CD4-positive, alpha-beta T cell treated with Interleukin-10 for 1 hour (primary cell): ENCODE data around the gene SHISA4.
"Not testable (repeated sequence)": the region's sequence is repeated elsewhere in the genome, so short reads cannot be mapped to it uniquely, and the experiment has no call there.

Experiments
- DNase-seq: peaks from one replicate; pipeline ENCODE4 v3.0.0-alpha.2; 2020

The SHISA4 gene

DNA sequence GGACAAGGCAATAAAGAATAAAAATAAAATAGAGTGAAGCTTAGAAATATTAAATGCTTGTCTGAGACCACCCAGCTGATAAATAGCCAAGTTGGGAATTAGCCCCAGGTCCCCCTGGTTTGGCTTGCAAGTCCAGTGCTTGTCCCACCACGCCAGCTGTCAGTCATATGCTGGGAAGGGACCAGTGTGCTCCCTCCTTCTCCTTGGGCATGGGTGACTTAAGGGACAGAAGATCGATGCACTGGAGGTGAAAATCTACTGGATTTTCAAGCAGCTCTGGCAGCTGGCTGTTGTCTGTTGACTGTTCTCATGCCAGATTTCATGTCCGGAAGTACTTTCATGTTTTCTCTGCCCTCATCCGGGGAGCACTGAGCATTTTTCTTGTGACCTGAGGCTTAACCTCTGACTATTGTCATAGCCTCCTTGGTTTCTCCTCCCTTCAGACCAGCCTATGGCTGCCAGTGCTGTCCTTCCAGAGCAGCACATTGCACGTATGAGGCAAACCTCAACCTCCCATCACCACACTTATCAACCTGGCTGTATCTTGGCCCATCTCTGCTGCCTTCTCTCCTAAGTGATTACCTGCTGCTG, 45.2 kb downstream of the SHISA4 start:
- DNase-seq, result no peak

DNA sequence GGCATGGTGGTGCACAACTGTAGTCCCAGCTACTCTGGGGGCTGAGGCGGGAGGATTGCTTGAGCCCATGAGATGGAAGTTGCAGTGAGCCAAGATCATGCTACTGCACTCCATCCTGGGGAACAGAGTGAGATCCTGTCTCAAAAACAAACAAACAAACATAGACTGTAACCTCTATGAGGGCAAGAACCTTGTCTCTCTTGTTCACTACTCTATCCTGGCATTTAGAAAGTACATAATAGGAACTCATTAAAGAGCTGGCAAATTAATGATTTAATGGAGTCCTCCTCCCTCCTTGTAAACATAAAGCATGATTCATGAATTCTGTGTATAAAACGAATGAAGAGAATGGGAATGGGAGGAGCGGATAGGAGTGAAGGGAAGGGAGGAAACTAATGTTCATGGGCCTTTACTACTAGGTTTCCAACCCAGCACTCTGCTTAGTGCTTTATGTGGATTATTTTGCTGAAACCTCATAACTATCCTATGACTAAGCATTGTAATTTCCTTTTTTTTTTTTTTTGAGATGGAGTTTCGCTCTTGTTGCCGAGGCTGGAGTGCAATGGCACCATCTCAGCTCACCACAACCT, 49.0 kb downstream of the SHISA4 start:
- no peak for DNase-seq

GRCh38 chr1:201938440-201939035, 49.8 kb downstream of the SHISA4 start:
- no peak for DNase-seq

DNA sequence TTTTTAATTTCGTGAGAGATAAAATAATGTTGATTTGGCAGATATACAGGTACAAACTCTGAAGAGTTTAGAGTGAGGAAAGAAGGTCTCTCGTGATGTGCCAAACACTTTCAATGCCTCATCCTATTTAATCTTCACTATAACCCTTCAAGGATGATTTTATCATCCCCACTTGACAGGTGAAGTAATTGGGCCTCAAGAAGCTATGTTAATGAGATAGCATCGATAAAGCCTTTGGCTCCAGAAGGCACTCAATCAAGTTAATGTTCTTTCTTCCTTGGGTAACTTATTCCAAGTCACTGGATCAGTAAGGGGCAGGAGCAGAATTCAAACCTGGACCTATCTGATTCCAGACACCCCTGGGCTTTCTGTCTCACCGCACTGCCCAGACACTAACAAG, 50.5 kb downstream of the SHISA4 start:
- DNase-seq, result no peak

GRCh38 chr1:201939574-201939973, 50.9 kb downstream of the SHISA4 start:
- DNase-seq, result no peak

DNA sequence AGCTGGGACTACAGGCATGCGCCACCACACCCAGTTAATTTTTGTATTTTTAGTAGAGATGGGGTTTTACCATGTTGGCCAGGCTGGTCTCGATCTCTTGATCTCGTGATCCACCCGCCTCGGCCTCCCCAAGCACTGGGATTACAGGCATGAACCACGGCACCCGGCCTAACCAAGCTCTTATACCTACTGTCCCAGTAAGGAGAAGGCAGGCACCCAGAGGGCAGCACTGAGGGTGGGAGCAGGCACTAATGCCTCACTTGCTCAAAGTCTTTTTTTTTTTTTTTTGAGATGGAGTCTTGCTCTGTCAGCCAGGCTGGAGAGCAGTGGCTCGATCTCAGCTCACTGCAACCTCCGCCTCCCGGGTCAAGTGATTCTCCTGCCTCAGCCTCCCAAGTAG, 51.6 kb downstream of the SHISA4 start:
- DNase-seq, result not testable (repeated sequence)

- DNase-seq, result no peak
Measured at GRCh38 chr1:201941420-201942128, 52.9 kb downstream of the SHISA4 start.

GRCh38 chr1:201942129-201942495, 53.4 kb downstream of the SHISA4 start:
- DNase-seq, result no peak
